Stimulated activated CD8-positive, alpha-beta memory T cell treated with anti-CD3 and anti-CD28 coated beads, Interleukin-15, amount 100 ng/mL, for 24 hours (primary cell): ENCODE results near the gene PGA4.
"Not testable (repeated sequence)": the region's sequence is repeated elsewhere in the genome, so short reads cannot be mapped to it uniquely, and the experiment has no call there.

Experiments used
- DNase-seq: peaks from one replicate; pipeline ENCODE4 v3.0.0-alpha.2; 2020; ENCODE audit warnings: low read depth

The PGA4 gene

GRCh38 chr11:61250796-61251765 is 28.9 kb downstream of the PGA4 start:
- not testable (repeated sequence) for DNase-seq

DNA sequence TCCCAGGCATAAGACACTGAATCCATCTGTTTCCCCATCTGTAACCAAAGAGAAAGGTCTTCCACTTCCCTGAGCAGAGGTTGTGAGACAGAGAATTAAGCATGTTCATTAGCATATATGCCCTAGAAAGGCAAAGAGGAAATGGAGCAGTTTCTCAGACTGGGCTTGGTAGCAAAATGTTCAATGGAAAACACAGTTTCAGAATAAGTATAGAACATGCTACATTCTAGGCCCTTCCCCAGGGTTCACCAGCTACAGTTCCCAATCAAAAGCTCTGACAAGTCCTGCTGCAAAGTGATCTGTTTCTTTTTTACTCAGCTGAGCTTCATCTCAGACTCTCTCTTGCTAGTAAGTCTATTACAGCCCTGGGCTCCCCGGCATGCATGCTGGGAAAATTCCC is 30.2 kb downstream of the PGA4 start:
- DNase-seq: not testable (repeated sequence)

GRCh38 chr11:61254403-61255025 is 32.4 kb downstream of the PGA4 start:
- peak; percentile 31 for DNase-seq

GRCh38 chr11:61256710-61257482 is 34.7 kb downstream of the PGA4 start:
- no peak for DNase-seq

DNA sequence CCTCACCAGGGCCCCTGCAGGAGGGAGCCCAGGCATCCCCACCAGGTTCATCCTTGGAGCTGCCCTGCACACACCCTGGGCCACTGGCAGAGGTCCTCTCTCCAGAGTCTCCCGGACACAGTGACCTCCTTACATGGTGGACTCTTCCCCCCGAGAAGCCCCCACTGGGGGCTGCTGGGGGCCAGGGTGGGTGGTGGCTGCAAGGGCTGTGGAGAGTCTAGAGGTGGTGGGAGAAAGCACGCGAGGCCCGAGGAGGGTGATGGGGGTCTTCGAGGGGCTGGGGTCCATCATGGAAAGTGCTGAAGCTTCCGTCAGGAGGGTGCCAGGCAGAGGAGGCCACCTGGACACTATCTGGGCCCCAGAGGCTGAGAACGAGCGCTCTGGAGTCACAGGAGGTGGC is 36.4 kb downstream of the PGA4 start:
- DNase-seq: no peak

DNA sequence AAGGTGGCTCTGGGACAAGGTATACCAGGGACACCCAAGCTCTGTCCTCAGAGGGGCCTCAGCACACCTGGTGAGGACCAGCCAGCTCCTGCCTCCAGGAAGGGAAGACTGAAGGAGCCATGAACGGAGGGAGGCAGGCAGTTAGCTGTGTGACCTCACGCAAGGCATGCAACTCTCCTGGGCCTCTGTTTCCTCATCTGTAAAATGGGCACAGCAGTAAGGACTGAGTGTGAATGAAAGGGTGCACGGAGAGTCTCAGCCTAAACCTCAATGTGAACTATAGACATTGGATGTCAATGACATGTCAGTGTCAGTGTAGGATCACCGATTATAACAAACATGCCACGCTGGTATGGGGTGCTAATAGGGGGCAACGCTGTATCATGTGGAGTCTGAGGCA is 37.2 kb downstream of the PGA4 start:
- no peak for DNase-seq

GRCh38 chr11:61264371-61264770 is 42.2 kb downstream of the PGA4 start:
- no peak for DNase-seq

GRCh38 chr11:61264795-61265194 is 42.6 kb downstream of the PGA4 start:
- DNase-seq: no peak

GRCh38 chr11:61265357-61265756 is 43.2 kb downstream of the PGA4 start:
- DNase-seq: no peak

DNA sequence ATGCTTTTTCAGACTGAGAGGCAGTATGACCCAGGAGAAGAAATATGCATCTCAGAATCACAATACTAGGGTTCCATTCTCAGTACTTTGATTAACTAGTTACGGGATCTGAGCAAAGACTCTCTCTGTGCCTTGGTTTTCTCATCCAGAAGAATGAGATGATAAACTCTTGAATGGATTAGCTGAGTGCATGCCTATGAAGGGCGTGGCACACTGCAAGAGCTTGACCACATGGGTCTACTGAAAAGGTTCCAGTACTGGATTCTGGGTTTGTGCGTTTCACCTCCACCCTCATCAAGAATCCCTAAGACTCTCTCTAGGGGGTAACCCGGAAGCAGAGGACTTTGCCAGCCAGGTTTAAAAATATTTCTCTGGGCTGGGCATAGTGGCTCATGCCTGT is 44.5 kb downstream of the PGA4 start:
- DNase-seq: no peak

- no peak for DNase-seq
These were observed 45.3 kb downstream of the PGA4 start for GRCh38 chr11:61267437-61267841.

- DNase-seq: no peak
These were observed 46.6 kb downstream of the PGA4 start for GRCh38 chr11:61268588-61269250.

DNA sequence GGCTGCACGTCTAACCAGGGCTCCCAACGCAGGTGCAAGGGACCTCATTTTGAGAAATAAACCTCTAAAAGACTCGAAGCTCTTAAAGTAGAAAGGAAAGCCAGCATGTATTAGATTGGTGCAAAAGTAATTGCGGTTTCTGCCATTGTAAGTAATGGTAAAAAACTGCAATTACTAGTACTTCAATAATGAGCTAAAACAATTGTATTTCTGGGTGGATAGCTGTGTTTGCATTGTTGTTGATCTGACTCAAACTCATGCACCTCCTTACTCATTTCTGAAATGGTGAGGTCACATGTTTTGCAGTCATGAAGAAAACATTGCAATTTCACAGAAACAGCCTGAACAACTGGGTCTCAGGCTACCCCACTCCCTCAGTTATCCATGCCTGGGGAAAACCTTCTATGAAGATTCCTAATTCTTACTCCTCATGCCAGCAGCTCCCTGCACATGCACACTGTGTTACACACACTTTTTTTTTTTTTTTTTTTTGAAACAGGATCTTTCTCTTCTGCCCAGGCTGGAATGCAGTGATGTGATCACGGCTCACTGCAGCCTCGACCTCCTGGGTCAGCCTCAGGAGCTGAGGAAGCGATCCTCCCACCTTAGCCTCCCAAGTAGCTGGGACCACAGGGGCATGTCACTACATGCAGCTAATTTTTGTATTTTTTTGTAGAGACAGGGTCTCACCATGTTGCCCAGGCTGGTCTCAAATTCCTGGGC is 48.4 kb downstream of the PGA4 start:
- no peak for DNase-seq

- no peak for DNase-seq
These were observed 50.6 kb downstream of the PGA4 start for GRCh38 chr11:61272731-61273130.

- no peak for DNase-seq
These were observed 51.3 kb downstream of the PGA4 start for GRCh38 chr11:61273178-61274078.

DNA sequence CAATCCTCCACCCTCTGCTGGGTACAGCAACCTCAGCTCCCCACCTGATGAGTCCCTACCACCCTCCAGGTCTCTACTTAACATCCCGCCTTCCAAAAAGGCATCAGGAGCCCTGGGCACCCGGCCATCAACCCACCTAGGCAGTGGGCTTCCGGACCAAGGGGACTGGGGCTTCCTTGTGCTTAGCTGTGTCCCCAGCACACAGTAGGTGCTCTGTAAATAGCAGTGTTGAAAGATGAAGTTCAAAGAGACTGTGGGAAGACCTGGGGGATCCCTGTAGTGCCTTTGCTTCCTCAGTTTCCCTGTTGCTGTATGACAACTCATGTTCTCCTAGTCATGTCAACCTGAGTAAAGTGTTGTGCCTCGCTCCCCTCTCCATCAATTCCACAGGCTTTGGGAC is 51.9 kb downstream of the PGA4 start:
- no peak for DNase-seq

DNA sequence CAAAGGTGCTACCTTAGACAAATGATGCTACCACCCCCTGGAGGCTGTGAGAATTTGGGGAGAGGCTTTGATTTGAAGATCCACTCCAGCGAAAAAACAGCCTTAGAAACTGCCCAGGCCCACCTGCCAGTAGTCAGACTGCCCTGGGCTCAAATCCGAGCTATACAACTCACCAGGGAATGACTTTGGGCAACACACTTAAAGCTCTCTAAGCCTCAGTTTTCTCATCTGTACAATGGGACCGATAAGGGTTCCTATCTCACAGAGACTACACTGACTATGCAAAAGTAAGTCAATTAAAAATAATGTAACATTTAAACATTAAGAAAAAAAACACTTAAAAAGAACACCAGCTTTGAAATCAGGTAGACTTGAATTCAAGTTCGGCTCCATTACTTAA is 53.0 kb downstream of the PGA4 start:
- no peak for DNase-seq

GRCh38 chr11:61277186-61278000 is 55.2 kb downstream of the PGA4 start:
- DNase-seq: no peak

- DNase-seq: no peak
These were observed 55.9 kb downstream of the PGA4 start for GRCh38 chr11:61278001-61278470.
